Panc1 (cell line): ENCODE data around the gene VWA3B. TPM values are rescaled to one million over a fixed set of nuclear protein-coding genes. Genes with fewer than 3 reads are reported as not detected.

Experiments
- ATAC-seq: fragments of 200-7000 bp; cut with Tn5 transposase; 2 replicates; pipeline ENCODE4 v1.9.1; 2020; ENCODE audit warnings: mild to moderate bottlenecking, moderate library complexity
- BruUV-seq: library from RNA; stranded (reverse); fragments of 400-500 nt; replicated peaks from 2 replicates; lab custom pipeline; 2021; lab: Mats Ljungman, UMichigan
- CTCF ChIA-PET: fragments of 300-600 bp; sonication (Branson Sonifier 250); formaldehyde crosslinking; loops from one replicate; lab custom pipeline; 2022; ENCODE audit warnings: antibody characterized with exemption; lab: Charles Lee
- POLR2A ChIA-PET: fragments of 300-600 bp; sonication (Branson Sonifier 250); formaldehyde crosslinking; loops from one replicate; lab custom pipeline; 2022; ENCODE audit warnings: antibody characterized with exemption; lab: Charles Lee
- DNase-seq: peaks from one replicate; pipeline ENCODE4 v3.0.0-alpha.2; 2010; ENCODE audit warnings: low read depth, low spot score
- H3K27ac ChIP-seq: 2 replicates; pipeline ENCODE4 v1.5.1; 2011; ENCODE audit warnings: mild to moderate bottlenecking, low read length, inconsistent platforms
- H3K27me3 ChIP-seq: fragments of 200-500 bp; sonication (Bioruptor generic); 2 replicates; pipeline ENCODE4 v1.6.0; 2014; ENCODE audit warnings: low read length, inconsistent platforms; ENCODE audit not compliant: control insufficient read depth, insufficient read depth
- H3K36me3 ChIP-seq: fragments of 200-500 bp; sonication (Bioruptor generic); 2 replicates; pipeline ENCODE4 v1.5.1; 2014; ENCODE audit warnings: inconsistent platforms, mild to moderate bottlenecking, low read length, moderate library complexity; ENCODE audit not compliant: control insufficient read depth, insufficient read depth
- H3K4me1 ChIP-seq: 2 replicates; pipeline ENCODE4 v1.5.1; 2011; ENCODE audit warnings: inconsistent platforms, mild to moderate bottlenecking, low read length, moderate library complexity; ENCODE audit not compliant: control insufficient read depth, insufficient read depth
- H3K4me3 ChIP-seq, 2 experiments: 2 replicates each; pipeline ENCODE4 v1.5.1; 2011 to 2012; ENCODE audit warnings: low read depth in 2 of 2, low read length in 2 of 2, mild to moderate bottlenecking in 2 of 2, inconsistent platforms in 1 of 2, moderate library complexity in 1 of 2
- H3K9me3 ChIP-seq: fragments of 200-500 bp; sonication (Bioruptor generic); 2 replicates; pipeline ENCODE4 v1.5.1; 2014; ENCODE audit warnings: low read depth, mild to moderate bottlenecking, inconsistent platforms, low read length, moderate library complexity; ENCODE audit not compliant: control insufficient read depth, insufficient read depth
- POLR2AphosphoS5 ChIP-seq: IDR thresholded peaks from 2 replicates; pipeline ENCODE4 v1.6.1; 2012; ENCODE audit warnings: mild to moderate bottlenecking, low read depth, low read length, moderate library complexity
- SIN3A ChIP-seq: IDR thresholded peaks from 2 replicates; pipeline ENCODE4 v1.6.1; 2012; ENCODE audit warnings: low read depth, mild to moderate bottlenecking, low read length, moderate library complexity, borderline replicate concordance; ENCODE audit not compliant: insufficient read depth
- TCF7L2 ChIP-seq: IDR thresholded peaks from 2 replicates; pipeline ENCODE4 v1.6.1; 2011; ENCODE audit warnings: mild to moderate bottlenecking, low read depth, low read length, inconsistent platforms
- in situ Hi-C: cut with HindIII; loops from 2 replicates; pipeline ENCODE4 v1.10.0; 2016; ENCODE audit warnings: low sequenced_read_pairs, low pct_unique_long_range_greater_than_20kb
- intact Hi-C: fragments of 100-400 bp; cut with micrococcal nuclease; formaldehyde crosslinking; loops from one replicate; pipeline ENCODE4 v1.10.0; 2022; ENCODE audit not compliant: unreplicated experiment
- total RNA-seq: library from RNA; stranded (reverse); gene quantifications from one replicate; pipeline ENCODE4 v1.2.1, GENCODE V29; 2021; ENCODE audit not compliant: unreplicated experiment
- TF ChIP-seq, protein P1 (sequence below), 2 experiments: IDR thresholded peaks; 2 replicates each; pipeline ENCODE4 v1.6.1; 2011 to 2012; ENCODE audit warnings: low read depth in 2 of 2, control low read depth in 1 of 2, low read length in 1 of 2, mild to moderate bottlenecking in 1 of 2, moderate library complexity in 1 of 2; ENCODE audit not compliant: insufficient read depth in 1 of 2
- TF ChIP-seq, protein P2 (sequence below): fragments of 450-650 bp; IDR thresholded peaks from 2 replicates; pipeline ENCODE4 v1.5.1; 2017; ENCODE audit warnings: mild to moderate bottlenecking

The VWA3B gene
- total RNA-seq, 1 experiment from 2014 or later: not detected

- H3K9me3 ChIP-seq: no peaks in the 10 kb centered on the region
- H3K27ac ChIP-seq: no peak overlapping the region
- intact Hi-C loops (loop anchor here (5.0 kb wide), 1 partner anchor 470 kb away; no protein-coding TSS in a partner anchor), in situ Hi-C loops (no loop called here)
- no peak overlapping the region for H3K4me3 ChIP-seq
- TF ChIP-seq SIN3A: no peak
- no TSS peak for BruUV-seq
- H3K36me3 ChIP-seq: no peaks in the 10 kb centered on the region
- peaks cover 6% of the 10 kb centered on the region for H3K27me3 ChIP-seq
- ATAC-seq (no peak), DNase-seq (no peak)
- H3K4me1 ChIP-seq: no peaks in the 10 kb centered on the region
- ChIA-PET POLR2A (no interaction called here), CTCF (no interaction called here)
Observed at GRCh38 chr2:98277162-98277859, 190.3 kb downstream of the VWA3B start.

GRCh38 chr2:98278074-98278473, 191.1 kb downstream of the VWA3B start:
- no TSS peak for BruUV-seq
- in situ Hi-C loops (no loop called here), intact Hi-C loops (loop anchor here (5.0 kb wide), 1 partner anchor 471 kb away; no protein-coding TSS in a partner anchor)
- Histone ChIP-seq H3K36me3 (no peaks in the 10 kb centered on the region), H3K27me3 (peaks cover 6% of the 10 kb centered on the region), H3K4me1 (no peaks in the 10 kb centered on the region), H3K9me3 (no peaks in the 10 kb centered on the region), H3K4me3 (no peak overlapping the region), H3K27ac (no peak overlapping the region)
- TF ChIP-seq POLR2AphosphoS5 (no peak), SIN3A (no peak), TCF7L2 (no peak)
- TF ChIP-seq, protein P1, sequence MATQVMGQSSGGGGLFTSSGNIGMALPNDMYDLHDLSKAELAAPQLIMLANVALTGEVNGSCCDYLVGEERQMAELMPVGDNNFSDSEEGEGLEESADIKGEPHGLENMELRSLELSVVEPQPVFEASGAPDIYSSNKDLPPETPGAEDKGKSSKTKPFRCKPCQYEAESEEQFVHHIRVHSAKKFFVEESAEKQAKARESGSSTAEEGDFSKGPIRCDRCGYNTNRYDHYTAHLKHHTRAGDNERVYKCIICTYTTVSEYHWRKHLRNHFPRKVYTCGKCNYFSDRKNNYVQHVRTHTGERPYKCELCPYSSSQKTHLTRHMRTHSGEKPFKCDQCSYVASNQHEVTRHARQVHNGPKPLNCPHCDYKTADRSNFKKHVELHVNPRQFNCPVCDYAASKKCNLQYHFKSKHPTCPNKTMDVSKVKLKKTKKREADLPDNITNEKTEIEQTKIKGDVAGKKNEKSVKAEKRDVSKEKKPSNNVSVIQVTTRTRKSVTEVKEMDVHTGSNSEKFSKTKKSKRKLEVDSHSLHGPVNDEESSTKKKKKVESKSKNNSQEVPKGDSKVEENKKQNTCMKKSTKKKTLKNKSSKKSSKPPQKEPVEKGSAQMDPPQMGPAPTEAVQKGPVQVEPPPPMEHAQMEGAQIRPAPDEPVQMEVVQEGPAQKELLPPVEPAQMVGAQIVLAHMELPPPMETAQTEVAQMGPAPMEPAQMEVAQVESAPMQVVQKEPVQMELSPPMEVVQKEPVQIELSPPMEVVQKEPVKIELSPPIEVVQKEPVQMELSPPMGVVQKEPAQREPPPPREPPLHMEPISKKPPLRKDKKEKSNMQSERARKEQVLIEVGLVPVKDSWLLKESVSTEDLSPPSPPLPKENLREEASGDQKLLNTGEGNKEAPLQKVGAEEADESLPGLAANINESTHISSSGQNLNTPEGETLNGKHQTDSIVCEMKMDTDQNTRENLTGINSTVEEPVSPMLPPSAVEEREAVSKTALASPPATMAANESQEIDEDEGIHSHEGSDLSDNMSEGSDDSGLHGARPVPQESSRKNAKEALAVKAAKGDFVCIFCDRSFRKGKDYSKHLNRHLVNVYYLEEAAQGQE (IDR thresholded peaks at IDR 0.05; ENCODE audit: insufficient read depth in 1 of 2, low read depth in 2 of 2, low read length in 1 of 2): no peak
- TF ChIP-seq, protein P2, sequence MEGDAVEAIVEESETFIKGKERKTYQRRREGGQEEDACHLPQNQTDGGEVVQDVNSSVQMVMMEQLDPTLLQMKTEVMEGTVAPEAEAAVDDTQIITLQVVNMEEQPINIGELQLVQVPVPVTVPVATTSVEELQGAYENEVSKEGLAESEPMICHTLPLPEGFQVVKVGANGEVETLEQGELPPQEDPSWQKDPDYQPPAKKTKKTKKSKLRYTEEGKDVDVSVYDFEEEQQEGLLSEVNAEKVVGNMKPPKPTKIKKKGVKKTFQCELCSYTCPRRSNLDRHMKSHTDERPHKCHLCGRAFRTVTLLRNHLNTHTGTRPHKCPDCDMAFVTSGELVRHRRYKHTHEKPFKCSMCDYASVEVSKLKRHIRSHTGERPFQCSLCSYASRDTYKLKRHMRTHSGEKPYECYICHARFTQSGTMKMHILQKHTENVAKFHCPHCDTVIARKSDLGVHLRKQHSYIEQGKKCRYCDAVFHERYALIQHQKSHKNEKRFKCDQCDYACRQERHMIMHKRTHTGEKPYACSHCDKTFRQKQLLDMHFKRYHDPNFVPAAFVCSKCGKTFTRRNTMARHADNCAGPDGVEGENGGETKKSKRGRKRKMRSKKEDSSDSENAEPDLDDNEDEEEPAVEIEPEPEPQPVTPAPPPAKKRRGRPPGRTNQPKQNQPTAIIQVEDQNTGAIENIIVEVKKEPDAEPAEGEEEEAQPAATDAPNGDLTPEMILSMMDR: no peak
- ChIA-PET POLR2A (interaction anchor here (0.6 kb wide), 1 partner anchor 428 kb away, joined by 3 read pairs; no protein-coding TSS in a partner anchor), CTCF (no interaction called here)
- ATAC-seq (no peak), DNase-seq (no peak)

GRCh38 chr2:98280376-98281102, 193.6 kb downstream of the VWA3B start:
- Histone ChIP-seq H3K27ac (no peak overlapping the region), H3K9me3 (no peaks in the 10 kb centered on the region), H3K4me1 (no peaks in the 10 kb centered on the region), H3K4me3 (no peak overlapping the region), H3K27me3 (peaks cover 6% of the 10 kb centered on the region), H3K36me3 (no peaks in the 10 kb centered on the region)
- ChIA-PET POLR2A (no interaction called here), CTCF (no interaction called here)
- TF ChIP-seq SIN3A (no peak), POLR2AphosphoS5 (no peak), TCF7L2 (no peak)
- TF ChIP-seq, protein P2: no peak
- TF ChIP-seq, protein P1 (IDR thresholded peaks at IDR 0.05; ENCODE audit: insufficient read depth in 1 of 2, low read depth in 2 of 2, low read length in 1 of 2): no peak
- intact Hi-C loops: no loop called here
- BruUV-seq: no TSS peak
- ATAC-seq (no peak), DNase-seq (no peak)
- in situ Hi-C loops: no loop called here
